Neural cell (in vitro differentiated cells): ENCODE data around the gene AVPR1B. TPM values are rescaled to one million over a fixed set of nuclear protein-coding genes. Genes with fewer than 3 reads are reported as not detected.

Experiments used
- H2AFZ ChIP-seq: fragments of 200-600, 300-800 bp; sonication (generic), shearing (Covaris generic); 2 replicates; pipeline ENCODE4 v1.6.0; 2014; ENCODE audit warnings: low read depth, mild to moderate bottlenecking, antibody characterized with exemption, low read length, moderate library complexity
- H3F3A ChIP-seq: fragments of 200-600 bp; shearing (Covaris generic); 2 replicates; pipeline ENCODE4 v1.6.1; 2016; ENCODE audit warnings: mild to moderate bottlenecking, moderate library complexity, mixed read lengths, antibody characterized with exemption, low read length; ENCODE audit not compliant: insufficient read depth, poor library complexity, severe bottlenecking
- H3K27ac ChIP-seq: fragments of 200-600, 300-800 bp; sonication (generic), shearing (Covaris generic); 2 replicates; pipeline ENCODE4 v1.5.1; 2014; ENCODE audit warnings: mild to moderate bottlenecking, low read length, moderate library complexity
- H3K27me3 ChIP-seq: fragments of 300-800, 200-600 bp; sonication (generic), shearing (Covaris generic); 2 replicates; pipeline ENCODE4 v1.6.0; 2014; ENCODE audit warnings: mild to moderate bottlenecking, low read depth, low read length, moderate library complexity; ENCODE audit not compliant: insufficient read depth
- H3K36me3 ChIP-seq: fragments of 300-800, 200-600 bp; sonication (generic), shearing (Covaris generic); 2 replicates; pipeline ENCODE4 v1.5.1; 2014; ENCODE audit warnings: mild to moderate bottlenecking, antibody characterized with exemption, low read length, moderate library complexity; ENCODE audit not compliant: insufficient read depth
- H3K4me2 ChIP-seq: fragments of 300-800, 200-600 bp; sonication (generic), shearing (Covaris generic); 2 replicates; pipeline ENCODE4 v1.6.0; 2014; ENCODE audit warnings: mild to moderate bottlenecking, low read length
- H3K4me3 ChIP-seq: fragments of 300-800, 200-600 bp; sonication (generic), shearing (Covaris generic); 2 replicates; pipeline ENCODE4 v1.5.1; 2014; ENCODE audit warnings: mild to moderate bottlenecking, low read length, moderate library complexity
- H3K79me2 ChIP-seq: fragments of 200-600 bp; shearing (Covaris generic); replicated peaks from 2 replicates; pipeline ENCODE4 v1.6.0; 2014; ENCODE audit warnings: mild to moderate bottlenecking, low read length, moderate library complexity; ENCODE audit not compliant: insufficient read depth
- H3K9ac ChIP-seq: fragments of 300-800, 200-600 bp; sonication (generic), shearing (Covaris generic); 2 replicates; pipeline ENCODE4 v1.6.1; 2016; ENCODE audit warnings: mild to moderate bottlenecking, low read length, mixed read lengths
- H3K9me2 ChIP-seq: fragments of 200-600 bp; shearing (Covaris generic); 2 replicates; pipeline ENCODE4 v1.6.1; 2016; ENCODE audit warnings: mild to moderate bottlenecking, low read length, mixed read lengths; ENCODE audit not compliant: insufficient read depth
- H3K9me3 ChIP-seq: fragments of 200-600, 300-800 bp; sonication (generic), shearing (Covaris generic); 2 replicates; pipeline ENCODE4 v1.6.1; 2016; ENCODE audit warnings: mild to moderate bottlenecking, mixed run types, low read length, moderate library complexity, mixed read lengths
- H4K20me1 ChIP-seq: fragments of 200-600 bp; shearing (Covaris generic); 2 replicates; pipeline ENCODE4 v1.6.1; 2016; ENCODE audit warnings: mild to moderate bottlenecking, mixed run types; ENCODE audit not compliant: insufficient read depth
- EP300 ChIP-seq: fragments of 450-650 bp; conservative IDR thresholded peaks from 2 replicates; pipeline ENCODE4 v1.6.1; 2014; ENCODE audit warnings: antibody characterized with exemption, mild to moderate bottlenecking, moderate library complexity; ENCODE audit not compliant: poor library complexity, severe bottlenecking
- EZH2 ChIP-seq: fragments of 200-600, 300-800 bp; shearing (Covaris generic), sonication (generic); IDR thresholded peaks from 2 replicates; pipeline ENCODE4 v1.6.1; 2014; ENCODE audit warnings: antibody characterized with exemption, low read length, borderline replicate concordance, mild to moderate bottlenecking; ENCODE audit not compliant: insufficient read depth, poor library complexity, severe bottlenecking
- MXI1 ChIP-seq: fragments of 450-650 bp; conservative IDR thresholded peaks from 2 replicates; pipeline ENCODE4 v1.6.1; 2014; ENCODE audit warnings: antibody characterized with exemption, mild to moderate bottlenecking; ENCODE audit not compliant: poor library complexity, severe bottlenecking
- POLR2AphosphoS5 ChIP-seq: IDR thresholded peaks from 2 replicates; pipeline ENCODE4 v1.6.1; 2012
- RAD21 ChIP-seq: fragments of 450-650 bp; conservative IDR thresholded peaks from 2 replicates; pipeline ENCODE4 v1.6.1; 2014; ENCODE audit warnings: antibody characterized with exemption, mild to moderate bottlenecking, moderate library complexity
- SMC3 ChIP-seq: fragments of 450-650 bp; conservative IDR thresholded peaks from 2 replicates; pipeline ENCODE4 v1.6.1; 2014; ENCODE audit warnings: antibody characterized with exemption, mild to moderate bottlenecking, moderate library complexity; ENCODE audit not compliant: poor library complexity
- TAF1 ChIP-seq: IDR thresholded peaks from 2 replicates; pipeline ENCODE4 v1.6.1; 2012; ENCODE audit warnings: low read depth
- polyA plus RNA-seq: library from polyadenylated mRNA; depleted of rRNA; stranded (reverse); fragments of >200 nt; gene quantifications from 2 replicates; pipeline ENCODE4 v1.2.3, GENCODE V29; 2014
- TF ChIP-seq, protein P1 (sequence below): IDR thresholded peaks from 2 replicates; pipeline ENCODE4 v1.6.1; 2012; ENCODE audit warnings: borderline replicate concordance
- TF ChIP-seq, protein P2 (sequence below): fragments of 450-650 bp; IDR thresholded peaks from 2 replicates; pipeline ENCODE4 v1.5.1; 2014; ENCODE audit warnings: antibody characterized with exemption, mild to moderate bottlenecking, moderate library complexity; ENCODE audit not compliant: poor library complexity, severe bottlenecking

Gene AVPR1B
- polyA plus RNA-seq, 1 donor from 2014 or later, result not detected

DNA sequence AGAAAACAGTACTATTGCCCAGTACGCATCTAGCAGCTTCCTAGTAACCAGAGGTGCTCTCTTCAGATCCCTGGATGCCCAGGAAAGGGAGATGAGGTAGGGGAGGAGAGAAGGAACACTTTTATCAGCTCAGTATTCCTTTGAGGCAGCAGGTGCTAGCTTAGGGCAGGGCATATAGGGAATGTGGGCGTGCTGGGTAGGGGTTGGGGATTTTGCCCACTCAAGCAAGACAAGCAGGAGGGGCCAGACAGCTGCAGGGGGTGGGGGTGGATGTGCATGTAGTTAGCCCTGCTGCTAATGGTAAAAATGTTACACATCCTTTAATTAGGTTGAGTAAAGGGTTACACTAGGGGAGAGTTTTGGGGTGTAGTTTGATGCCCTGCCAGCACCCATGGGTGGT lies 18.1 kb upstream of the AVPR1B start:
- Histone ChIP-seq H3K4me3 (no peak overlapping the region), H3K9ac (no peak overlapping the region), H3K4me2 (no peak overlapping the region), H2AFZ (no peak overlapping the region), H3K27ac (no peak overlapping the region), H3K9me3 (no peaks in the 10 kb centered on the region), H3K9me2 (no peaks in the 10 kb centered on the region), H3K79me2 (no peaks in the 10 kb centered on the region), H3F3A (no peaks in the 10 kb centered on the region), H3K27me3 (no peaks in the 10 kb centered on the region), H3K36me3 (no peaks in the 10 kb centered on the region), H4K20me1 (no peaks in the 10 kb centered on the region)
- no peak for TF ChIP-seq SMC3
- TF ChIP-seq MXI1, result no peak
- TF ChIP-seq, protein P1, sequence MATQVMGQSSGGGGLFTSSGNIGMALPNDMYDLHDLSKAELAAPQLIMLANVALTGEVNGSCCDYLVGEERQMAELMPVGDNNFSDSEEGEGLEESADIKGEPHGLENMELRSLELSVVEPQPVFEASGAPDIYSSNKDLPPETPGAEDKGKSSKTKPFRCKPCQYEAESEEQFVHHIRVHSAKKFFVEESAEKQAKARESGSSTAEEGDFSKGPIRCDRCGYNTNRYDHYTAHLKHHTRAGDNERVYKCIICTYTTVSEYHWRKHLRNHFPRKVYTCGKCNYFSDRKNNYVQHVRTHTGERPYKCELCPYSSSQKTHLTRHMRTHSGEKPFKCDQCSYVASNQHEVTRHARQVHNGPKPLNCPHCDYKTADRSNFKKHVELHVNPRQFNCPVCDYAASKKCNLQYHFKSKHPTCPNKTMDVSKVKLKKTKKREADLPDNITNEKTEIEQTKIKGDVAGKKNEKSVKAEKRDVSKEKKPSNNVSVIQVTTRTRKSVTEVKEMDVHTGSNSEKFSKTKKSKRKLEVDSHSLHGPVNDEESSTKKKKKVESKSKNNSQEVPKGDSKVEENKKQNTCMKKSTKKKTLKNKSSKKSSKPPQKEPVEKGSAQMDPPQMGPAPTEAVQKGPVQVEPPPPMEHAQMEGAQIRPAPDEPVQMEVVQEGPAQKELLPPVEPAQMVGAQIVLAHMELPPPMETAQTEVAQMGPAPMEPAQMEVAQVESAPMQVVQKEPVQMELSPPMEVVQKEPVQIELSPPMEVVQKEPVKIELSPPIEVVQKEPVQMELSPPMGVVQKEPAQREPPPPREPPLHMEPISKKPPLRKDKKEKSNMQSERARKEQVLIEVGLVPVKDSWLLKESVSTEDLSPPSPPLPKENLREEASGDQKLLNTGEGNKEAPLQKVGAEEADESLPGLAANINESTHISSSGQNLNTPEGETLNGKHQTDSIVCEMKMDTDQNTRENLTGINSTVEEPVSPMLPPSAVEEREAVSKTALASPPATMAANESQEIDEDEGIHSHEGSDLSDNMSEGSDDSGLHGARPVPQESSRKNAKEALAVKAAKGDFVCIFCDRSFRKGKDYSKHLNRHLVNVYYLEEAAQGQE, result no peak
- no peak for TF ChIP-seq EP300
- TF ChIP-seq EZH2, result no peak
- TF ChIP-seq POLR2AphosphoS5, result no peak
- TF ChIP-seq, protein P2, sequence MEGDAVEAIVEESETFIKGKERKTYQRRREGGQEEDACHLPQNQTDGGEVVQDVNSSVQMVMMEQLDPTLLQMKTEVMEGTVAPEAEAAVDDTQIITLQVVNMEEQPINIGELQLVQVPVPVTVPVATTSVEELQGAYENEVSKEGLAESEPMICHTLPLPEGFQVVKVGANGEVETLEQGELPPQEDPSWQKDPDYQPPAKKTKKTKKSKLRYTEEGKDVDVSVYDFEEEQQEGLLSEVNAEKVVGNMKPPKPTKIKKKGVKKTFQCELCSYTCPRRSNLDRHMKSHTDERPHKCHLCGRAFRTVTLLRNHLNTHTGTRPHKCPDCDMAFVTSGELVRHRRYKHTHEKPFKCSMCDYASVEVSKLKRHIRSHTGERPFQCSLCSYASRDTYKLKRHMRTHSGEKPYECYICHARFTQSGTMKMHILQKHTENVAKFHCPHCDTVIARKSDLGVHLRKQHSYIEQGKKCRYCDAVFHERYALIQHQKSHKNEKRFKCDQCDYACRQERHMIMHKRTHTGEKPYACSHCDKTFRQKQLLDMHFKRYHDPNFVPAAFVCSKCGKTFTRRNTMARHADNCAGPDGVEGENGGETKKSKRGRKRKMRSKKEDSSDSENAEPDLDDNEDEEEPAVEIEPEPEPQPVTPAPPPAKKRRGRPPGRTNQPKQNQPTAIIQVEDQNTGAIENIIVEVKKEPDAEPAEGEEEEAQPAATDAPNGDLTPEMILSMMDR, result no peak
- TF ChIP-seq TAF1, result no peak

DNA sequence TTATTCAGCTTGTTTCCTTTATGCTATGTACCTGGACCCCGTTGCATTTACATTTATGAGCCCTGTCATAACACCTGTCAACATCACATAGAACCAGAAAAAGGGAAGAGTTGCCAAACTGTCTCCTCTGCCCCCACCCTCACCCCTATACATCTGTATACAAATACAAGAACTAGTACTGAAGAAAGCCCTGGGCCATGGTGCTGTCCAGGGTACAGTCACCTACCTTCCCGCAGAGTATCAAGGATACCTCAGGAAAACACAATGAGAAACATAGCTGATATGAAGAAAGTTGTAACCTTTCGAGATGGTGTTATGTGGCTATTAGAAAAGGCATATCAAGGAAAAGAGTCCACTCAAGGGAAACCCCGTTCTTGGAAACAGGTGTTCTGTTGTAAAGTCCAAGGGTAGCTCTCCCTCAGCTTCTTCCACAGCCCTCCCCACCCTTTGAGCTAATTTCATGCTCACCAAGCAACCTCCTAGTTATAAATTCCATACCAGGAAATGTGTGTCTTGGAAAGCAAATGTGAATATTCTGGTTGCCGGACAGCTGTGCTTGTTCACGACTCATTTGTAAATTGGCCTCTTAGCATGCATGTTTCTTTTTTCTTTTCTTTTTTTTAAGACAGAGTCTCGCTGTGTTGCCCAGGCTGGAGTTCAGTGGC lies 16.7 kb upstream of the AVPR1B start:
- no peaks in the 10 kb centered on the region for H3K79me2 ChIP-seq
- no peak overlapping the region for H2AFZ ChIP-seq
- no peaks in the 10 kb centered on the region for H3K27me3 ChIP-seq
- H3K9me2 ChIP-seq, result no peaks in the 10 kb centered on the region
- H3K4me3 ChIP-seq, result no peak overlapping the region
- no peaks in the 10 kb centered on the region for H4K20me1 ChIP-seq
- TF ChIP-seq, protein P1, result no peak
- no peak for TF ChIP-seq RAD21
- no peaks in the 10 kb centered on the region for H3K9me3 ChIP-seq
- H3K27ac ChIP-seq, result no peak overlapping the region
- H3K9ac ChIP-seq, result no peak overlapping the region
- H3K4me2 ChIP-seq, result no peak overlapping the region
- H3K36me3 ChIP-seq, result no peaks in the 10 kb centered on the region
- H3F3A ChIP-seq, result no peaks in the 10 kb centered on the region
